Measurements from ENCODE around the gene TBC1D7.

Gene TBC1D7

GRCh38 chr6:13318821-13319220 is 9.5 kb downstream of the TBC1D7 start:
- no peak for DNase-seq

DNA sequence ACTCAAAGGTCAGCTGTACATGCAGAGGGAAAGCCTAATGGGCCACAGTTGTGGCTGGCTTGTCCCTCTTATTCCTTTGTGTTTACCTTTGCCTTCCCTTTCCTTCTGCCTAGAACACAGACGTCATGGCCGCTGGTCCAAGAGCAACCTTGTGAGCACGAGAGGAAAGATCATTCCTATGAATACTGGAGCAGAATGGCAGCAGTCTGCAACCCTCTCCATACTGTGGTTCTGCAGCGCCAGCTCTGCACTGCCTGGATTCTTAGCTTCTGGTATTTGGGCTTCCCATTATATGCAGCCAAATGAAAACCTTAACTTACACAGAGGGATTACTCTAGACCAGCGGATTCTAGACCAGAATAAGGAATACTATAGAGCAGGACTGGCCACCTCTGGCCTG is 12.4 kb downstream of the TBC1D7 start:
- no peak for DNase-seq

DNA sequence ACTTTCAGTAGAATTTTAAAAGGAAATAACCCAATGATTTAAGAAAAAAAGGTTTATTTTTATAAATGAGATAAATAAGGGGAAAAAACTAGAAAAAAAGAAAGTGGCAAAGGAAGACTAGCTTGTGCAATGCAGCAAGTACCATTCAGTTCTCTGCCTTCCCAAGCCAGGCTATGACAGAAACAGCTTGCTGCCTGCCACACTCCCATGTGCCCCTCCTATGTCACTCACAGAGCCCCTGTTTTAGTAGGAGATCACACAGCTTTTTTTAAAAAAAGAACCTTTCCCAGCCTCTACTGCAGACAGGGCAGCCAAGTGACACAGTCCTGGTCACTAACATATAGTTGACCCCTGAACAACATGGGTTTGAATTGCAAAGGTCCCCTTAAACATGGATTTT is 13.5 kb downstream of the TBC1D7 start:
- DNase-seq = no peak

GRCh38 chr6:13311155-13311554 is 17.2 kb downstream of the TBC1D7 start:
- no peak for DNase-seq

- DNase-seq = no peak
Measured at GRCh38 chr6:13308332-13308731, 20.0 kb downstream of the TBC1D7 start.

GRCh38 chr6:13307508-13307995 is 20.8 kb downstream of the TBC1D7 start:
- no peak for DNase-seq

GRCh38 chr6:13305791-13306190 is 22.5 kb downstream of the TBC1D7 start:
- DNase-seq = no peak

DNA sequence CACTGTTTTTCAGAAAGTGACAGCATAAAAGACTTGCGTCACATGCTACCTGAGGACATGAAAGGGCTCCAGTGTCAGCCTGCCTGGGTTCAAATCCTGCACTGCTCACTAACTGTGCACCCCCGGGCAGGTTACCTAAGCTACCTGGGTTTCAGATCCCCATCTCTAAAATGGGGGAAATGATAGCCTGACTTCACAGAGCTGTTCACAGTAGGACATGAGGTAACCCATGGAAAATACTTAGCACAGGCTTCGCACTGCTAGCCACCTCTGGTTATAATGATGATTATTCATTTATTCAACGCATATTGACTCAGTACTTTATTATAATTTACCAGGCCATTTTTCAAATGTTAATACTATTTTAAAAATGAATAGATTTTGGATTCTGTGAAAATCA is 23.0 kb downstream of the TBC1D7 start:
- DNase-seq = no peak

GRCh38 chr6:13304580-13305260 is 23.6 kb downstream of the TBC1D7 start:
- DNase-seq = no peak

- DNase-seq = no peak
Measured at GRCh38 chr6:13304101-13304500, 24.2 kb downstream of the TBC1D7 start.

DNA sequence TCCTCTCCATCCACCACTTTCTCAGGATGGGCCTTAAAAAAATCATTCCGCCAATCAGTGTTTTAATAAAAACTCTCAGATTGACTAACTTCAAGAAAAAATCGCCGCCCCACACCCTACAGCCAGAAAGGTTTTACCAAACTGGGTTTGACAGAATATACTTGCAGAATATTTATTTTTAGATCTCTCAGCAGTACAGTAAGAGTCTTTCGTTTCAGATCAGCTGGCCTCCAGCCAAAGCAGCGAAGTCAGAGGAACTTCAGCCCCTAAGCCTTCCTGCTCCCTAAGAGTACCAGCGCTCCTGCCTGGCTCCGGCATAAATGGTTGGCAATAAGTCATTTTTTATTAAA is 24.7 kb downstream of the TBC1D7 start:
- DNase-seq = no peak

GRCh38 chr6:13302751-13303667 is 25.3 kb downstream of the TBC1D7 start:
- DNase-seq = no peak

DNA sequence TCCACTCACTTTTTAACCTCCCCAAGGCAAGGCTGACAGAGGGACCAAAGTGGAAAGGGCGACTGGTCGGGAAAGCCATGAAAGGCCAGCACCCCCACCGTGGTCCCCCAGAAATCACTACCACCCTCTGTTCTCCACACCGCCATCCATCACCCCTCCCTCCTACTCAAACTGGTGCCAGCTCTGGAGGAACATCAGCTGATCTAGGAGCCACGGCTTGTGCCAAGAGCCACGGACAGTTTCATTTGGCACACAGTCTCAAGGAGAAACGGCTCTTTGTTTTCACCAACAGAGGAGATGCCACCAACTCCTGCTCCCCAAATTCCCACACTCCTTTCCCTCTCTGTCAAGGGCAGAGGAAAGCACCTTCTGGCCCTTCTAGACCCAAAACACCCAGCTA is 26.0 kb downstream of the TBC1D7 start:
- DNase-seq = no peak

DNA sequence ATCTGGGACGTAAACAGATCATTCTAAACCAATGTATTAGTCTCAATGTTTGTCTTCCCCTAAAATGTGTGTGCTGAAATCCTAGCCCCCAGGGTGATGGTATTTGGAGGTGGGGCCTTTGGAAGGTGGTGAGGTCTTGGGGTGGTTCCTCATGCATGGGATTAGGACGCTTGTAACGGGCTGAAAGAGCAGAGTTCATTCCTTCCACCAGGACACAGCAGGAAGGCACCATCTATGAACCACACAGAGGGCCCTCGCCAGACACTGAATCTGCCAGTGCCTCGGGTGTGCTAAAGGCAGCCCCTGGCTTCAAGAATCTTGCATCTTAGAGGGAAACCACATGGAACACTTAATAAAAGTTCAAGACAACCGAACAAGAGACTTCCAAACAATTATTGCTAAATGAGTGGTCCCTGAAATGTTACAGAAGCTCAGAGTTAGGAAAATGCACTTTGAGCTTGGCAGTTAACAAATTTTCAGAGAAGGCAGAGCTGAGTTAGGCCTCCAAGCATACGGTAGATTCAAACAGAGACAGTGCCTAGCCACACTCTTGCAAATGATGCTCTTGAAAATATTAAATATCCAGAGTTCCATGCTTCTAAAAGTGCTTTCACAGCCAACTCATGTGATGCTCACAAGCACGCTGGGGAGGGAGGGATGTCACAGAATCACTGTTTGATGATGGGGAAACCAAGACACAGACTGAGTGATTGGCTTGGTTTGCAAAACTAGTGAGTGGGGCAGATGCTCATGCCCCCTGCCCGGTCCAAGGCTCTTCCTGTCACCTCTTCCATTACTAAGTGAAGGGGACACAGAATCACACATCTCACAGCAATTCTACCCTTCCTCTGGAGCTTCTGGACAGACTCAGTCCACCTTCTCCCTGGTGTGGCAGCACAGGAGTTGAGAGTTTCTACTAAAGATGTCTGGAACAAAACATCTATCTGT is 27.4 kb downstream of the TBC1D7 start:
- DNase-seq = no peak

DNA sequence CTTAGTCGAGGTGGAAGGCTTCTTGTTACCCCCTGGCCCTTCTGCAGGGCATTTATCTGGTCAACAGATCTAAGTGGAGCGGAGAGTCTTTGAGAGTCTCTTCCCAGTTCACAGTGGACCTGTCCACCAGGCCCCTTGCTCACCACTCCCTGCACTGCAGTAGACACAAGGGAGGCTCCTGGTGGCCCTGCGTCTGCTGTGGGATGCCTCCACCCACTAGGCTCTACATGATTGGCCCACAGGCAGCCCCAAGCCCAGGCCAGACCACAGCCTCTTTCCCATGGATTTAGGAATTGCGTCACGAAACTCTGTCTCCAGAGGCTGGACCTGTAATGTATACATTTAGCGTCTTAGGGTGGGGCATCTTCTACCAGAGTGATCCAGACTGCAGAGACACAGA is 28.4 kb downstream of the TBC1D7 start:
- no peak for DNase-seq

GRCh38 chr6:13299403-13299821 is 28.9 kb downstream of the TBC1D7 start:
- DNase-seq = no peak

DNA sequence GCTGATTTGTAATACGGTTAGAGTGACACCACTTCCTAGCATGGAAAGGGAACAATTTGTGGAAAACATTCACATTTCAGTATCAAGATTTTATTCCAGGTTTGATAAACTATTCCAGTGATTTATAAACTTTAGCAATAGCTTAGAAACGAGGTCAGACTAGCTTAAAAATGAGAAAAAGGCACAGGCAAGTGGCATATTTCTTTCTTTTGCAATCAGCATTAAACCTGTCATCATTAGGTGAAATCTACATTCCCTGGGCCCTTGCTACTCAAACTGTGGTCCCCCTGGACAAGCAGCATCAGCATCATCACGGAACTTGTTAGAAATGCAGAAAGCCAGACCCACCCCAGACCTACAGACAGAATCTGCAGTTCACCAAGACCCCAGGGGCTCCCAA is 29.9 kb downstream of the TBC1D7 start:
- DNase-seq = no peak

- no peak for DNase-seq
Measured at GRCh38 chr6:13297391-13297790, 30.9 kb downstream of the TBC1D7 start.

DNA sequence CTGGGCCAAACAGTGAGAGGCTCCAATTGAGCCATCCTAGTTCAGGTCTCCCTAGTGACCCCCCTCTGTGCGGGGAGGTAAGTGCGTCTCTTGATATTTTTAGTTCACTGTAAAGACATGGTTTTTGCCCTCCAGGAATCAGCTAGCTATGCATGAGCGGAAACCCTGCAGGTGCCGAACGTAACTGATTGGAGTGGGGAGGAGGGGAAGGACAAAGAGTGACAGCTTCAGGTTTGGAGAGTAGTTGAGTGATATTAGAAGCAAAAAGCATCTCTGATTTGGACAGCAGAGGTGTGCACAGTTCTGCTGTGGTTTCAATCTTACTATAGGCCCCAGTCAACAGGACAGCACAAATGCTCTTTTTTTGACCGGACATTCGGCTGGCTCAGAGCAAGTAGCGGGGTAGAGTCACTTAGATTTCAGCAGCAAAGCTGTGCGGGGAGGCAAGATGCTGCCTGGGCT is 31.8 kb downstream of the TBC1D7 start:
- no peak for DNase-seq

- DNase-seq = no peak
Measured at GRCh38 chr6:13295576-13295975, 32.8 kb downstream of the TBC1D7 start.

DNA sequence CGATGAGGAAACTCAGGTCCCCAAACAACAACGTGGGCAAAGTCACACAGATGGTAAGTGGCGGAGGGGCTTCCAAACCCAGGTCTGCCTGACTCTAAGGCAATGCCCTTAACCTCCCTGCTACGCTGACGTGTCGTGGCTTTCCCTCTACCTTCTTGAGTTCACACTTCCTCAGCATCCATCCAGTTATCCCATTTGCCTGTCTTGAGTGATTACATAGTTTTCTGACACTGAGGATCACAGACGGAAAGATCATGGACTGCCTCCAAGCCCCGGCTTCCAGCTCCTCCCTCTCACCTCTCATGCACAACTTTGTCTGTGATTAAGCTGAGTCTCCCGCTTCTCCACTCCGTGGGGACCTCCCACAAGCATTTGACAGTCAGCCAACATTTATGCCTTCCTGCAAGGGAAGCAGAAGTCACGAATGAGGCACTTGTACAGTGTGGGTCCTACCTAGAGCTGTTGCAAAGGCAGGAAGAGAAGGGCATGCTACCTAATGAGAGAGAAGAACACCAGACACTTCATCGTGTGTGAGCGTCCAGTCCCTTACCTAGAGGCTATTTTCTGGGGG is 33.8 kb downstream of the TBC1D7 start:
- no peak for DNase-seq

GRCh38 chr6:13292774-13293173 is 35.6 kb downstream of the TBC1D7 start:
- no peak for DNase-seq

GRCh38 chr6:13290335-13290734 is 38.0 kb downstream of the TBC1D7 start:
- no peak for DNase-seq
